Neural cell (in vitro differentiated cells): ENCODE results near the gene SPON1. TPM values are rescaled to one million over a fixed set of nuclear protein-coding genes. Genes with fewer than 3 reads are reported as not detected.

Experiments
- H2AFZ ChIP-seq: fragments of 200-600, 300-800 bp; sonication (generic), shearing (Covaris generic); 2 replicates; pipeline ENCODE4 v1.6.0; 2014; ENCODE audit warnings: low read depth, mild to moderate bottlenecking, antibody characterized with exemption, low read length, moderate library complexity
- H3F3A ChIP-seq: fragments of 200-600 bp; shearing (Covaris generic); 2 replicates; pipeline ENCODE4 v1.6.1; 2016; ENCODE audit warnings: mild to moderate bottlenecking, moderate library complexity, mixed read lengths, antibody characterized with exemption, low read length; ENCODE audit not compliant: insufficient read depth, poor library complexity, severe bottlenecking
- H3K27ac ChIP-seq: fragments of 200-600, 300-800 bp; sonication (generic), shearing (Covaris generic); 2 replicates; pipeline ENCODE4 v1.5.1; 2014; ENCODE audit warnings: mild to moderate bottlenecking, low read length, moderate library complexity
- H3K27me3 ChIP-seq: fragments of 300-800, 200-600 bp; sonication (generic), shearing (Covaris generic); 2 replicates; pipeline ENCODE4 v1.6.0; 2014; ENCODE audit warnings: mild to moderate bottlenecking, low read depth, low read length, moderate library complexity; ENCODE audit not compliant: insufficient read depth
- H3K36me3 ChIP-seq: fragments of 300-800, 200-600 bp; sonication (generic), shearing (Covaris generic); 2 replicates; pipeline ENCODE4 v1.5.1; 2014; ENCODE audit warnings: mild to moderate bottlenecking, antibody characterized with exemption, low read length, moderate library complexity; ENCODE audit not compliant: insufficient read depth
- H3K4me2 ChIP-seq: fragments of 300-800, 200-600 bp; sonication (generic), shearing (Covaris generic); 2 replicates; pipeline ENCODE4 v1.6.0; 2014; ENCODE audit warnings: mild to moderate bottlenecking, low read length
- H3K4me3 ChIP-seq: fragments of 300-800, 200-600 bp; sonication (generic), shearing (Covaris generic); 2 replicates; pipeline ENCODE4 v1.5.1; 2014; ENCODE audit warnings: mild to moderate bottlenecking, low read length, moderate library complexity
- H3K79me2 ChIP-seq: fragments of 200-600 bp; shearing (Covaris generic); replicated peaks from 2 replicates; pipeline ENCODE4 v1.6.0; 2014; ENCODE audit warnings: mild to moderate bottlenecking, low read length, moderate library complexity; ENCODE audit not compliant: insufficient read depth
- H3K9ac ChIP-seq: fragments of 300-800, 200-600 bp; sonication (generic), shearing (Covaris generic); 2 replicates; pipeline ENCODE4 v1.6.1; 2016; ENCODE audit warnings: mild to moderate bottlenecking, low read length, mixed read lengths
- H3K9me2 ChIP-seq: fragments of 200-600 bp; shearing (Covaris generic); 2 replicates; pipeline ENCODE4 v1.6.1; 2016; ENCODE audit warnings: mild to moderate bottlenecking, low read length, mixed read lengths; ENCODE audit not compliant: insufficient read depth
- H3K9me3 ChIP-seq: fragments of 200-600, 300-800 bp; sonication (generic), shearing (Covaris generic); 2 replicates; pipeline ENCODE4 v1.6.1; 2016; ENCODE audit warnings: mild to moderate bottlenecking, mixed run types, low read length, moderate library complexity, mixed read lengths
- H4K20me1 ChIP-seq: fragments of 200-600 bp; shearing (Covaris generic); 2 replicates; pipeline ENCODE4 v1.6.1; 2016; ENCODE audit warnings: mild to moderate bottlenecking, mixed run types; ENCODE audit not compliant: insufficient read depth
- EP300 ChIP-seq: fragments of 450-650 bp; conservative IDR thresholded peaks from 2 replicates; pipeline ENCODE4 v1.6.1; 2014; ENCODE audit warnings: antibody characterized with exemption, mild to moderate bottlenecking, moderate library complexity; ENCODE audit not compliant: poor library complexity, severe bottlenecking
- EZH2 ChIP-seq: fragments of 200-600, 300-800 bp; shearing (Covaris generic), sonication (generic); IDR thresholded peaks from 2 replicates; pipeline ENCODE4 v1.6.1; 2014; ENCODE audit warnings: antibody characterized with exemption, low read length, borderline replicate concordance, mild to moderate bottlenecking; ENCODE audit not compliant: insufficient read depth, poor library complexity, severe bottlenecking
- MXI1 ChIP-seq: fragments of 450-650 bp; conservative IDR thresholded peaks from 2 replicates; pipeline ENCODE4 v1.6.1; 2014; ENCODE audit warnings: antibody characterized with exemption, mild to moderate bottlenecking; ENCODE audit not compliant: poor library complexity, severe bottlenecking
- POLR2AphosphoS5 ChIP-seq: IDR thresholded peaks from 2 replicates; pipeline ENCODE4 v1.6.1; 2012
- RAD21 ChIP-seq: fragments of 450-650 bp; conservative IDR thresholded peaks from 2 replicates; pipeline ENCODE4 v1.6.1; 2014; ENCODE audit warnings: antibody characterized with exemption, mild to moderate bottlenecking, moderate library complexity
- SMC3 ChIP-seq: fragments of 450-650 bp; conservative IDR thresholded peaks from 2 replicates; pipeline ENCODE4 v1.6.1; 2014; ENCODE audit warnings: antibody characterized with exemption, mild to moderate bottlenecking, moderate library complexity; ENCODE audit not compliant: poor library complexity
- TAF1 ChIP-seq: IDR thresholded peaks from 2 replicates; pipeline ENCODE4 v1.6.1; 2012; ENCODE audit warnings: low read depth
- polyA plus RNA-seq: library from polyadenylated mRNA; depleted of rRNA; stranded (reverse); fragments of >200 nt; gene quantifications from 2 replicates; pipeline ENCODE4 v1.2.3, GENCODE V29; 2014
- TF ChIP-seq, protein P1 (sequence below): IDR thresholded peaks from 2 replicates; pipeline ENCODE4 v1.6.1; 2012; ENCODE audit warnings: borderline replicate concordance
- TF ChIP-seq, protein P2 (sequence below): fragments of 450-650 bp; IDR thresholded peaks from 2 replicates; pipeline ENCODE4 v1.5.1; 2014; ENCODE audit warnings: antibody characterized with exemption, mild to moderate bottlenecking, moderate library complexity; ENCODE audit not compliant: poor library complexity, severe bottlenecking

Gene SPON1
- polyA plus RNA-seq, 1 donor from 2014 or later = 0.66 TPM

DNA sequence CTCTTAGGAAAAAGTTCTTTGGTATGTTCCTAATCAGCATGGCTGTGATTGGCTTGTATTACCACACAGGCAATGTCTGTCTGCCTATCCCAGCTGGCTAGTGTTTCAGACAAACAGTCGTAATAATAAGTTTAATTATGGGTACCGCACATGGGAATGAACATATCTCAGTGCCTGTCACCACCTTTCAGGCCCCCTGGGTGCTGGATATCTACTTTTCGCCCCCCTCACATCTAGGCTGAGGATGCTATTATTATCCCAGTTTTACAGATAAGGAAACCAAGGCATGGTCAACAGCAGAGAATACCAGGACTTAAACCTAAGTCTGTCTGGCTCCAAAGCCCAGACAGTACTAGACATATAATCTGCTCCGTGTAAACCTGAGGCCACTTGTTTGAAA is 174.8 kb downstream of the SPON1 start:
- H3K4me3 ChIP-seq = no peak overlapping the region
- no peak overlapping the region for H3K9ac ChIP-seq
- no peaks in the 10 kb centered on the region for H3K9me2 ChIP-seq
- H3K36me3 ChIP-seq = no peaks in the 10 kb centered on the region
- H4K20me1 ChIP-seq = no peaks in the 10 kb centered on the region
- TF ChIP-seq EP300 (no peak), RAD21 (no peak), POLR2AphosphoS5 (no peak), EZH2 (no peak), SMC3 (no peak), MXI1 (no peak), TAF1 (no peak)
- TF ChIP-seq, protein P1, sequence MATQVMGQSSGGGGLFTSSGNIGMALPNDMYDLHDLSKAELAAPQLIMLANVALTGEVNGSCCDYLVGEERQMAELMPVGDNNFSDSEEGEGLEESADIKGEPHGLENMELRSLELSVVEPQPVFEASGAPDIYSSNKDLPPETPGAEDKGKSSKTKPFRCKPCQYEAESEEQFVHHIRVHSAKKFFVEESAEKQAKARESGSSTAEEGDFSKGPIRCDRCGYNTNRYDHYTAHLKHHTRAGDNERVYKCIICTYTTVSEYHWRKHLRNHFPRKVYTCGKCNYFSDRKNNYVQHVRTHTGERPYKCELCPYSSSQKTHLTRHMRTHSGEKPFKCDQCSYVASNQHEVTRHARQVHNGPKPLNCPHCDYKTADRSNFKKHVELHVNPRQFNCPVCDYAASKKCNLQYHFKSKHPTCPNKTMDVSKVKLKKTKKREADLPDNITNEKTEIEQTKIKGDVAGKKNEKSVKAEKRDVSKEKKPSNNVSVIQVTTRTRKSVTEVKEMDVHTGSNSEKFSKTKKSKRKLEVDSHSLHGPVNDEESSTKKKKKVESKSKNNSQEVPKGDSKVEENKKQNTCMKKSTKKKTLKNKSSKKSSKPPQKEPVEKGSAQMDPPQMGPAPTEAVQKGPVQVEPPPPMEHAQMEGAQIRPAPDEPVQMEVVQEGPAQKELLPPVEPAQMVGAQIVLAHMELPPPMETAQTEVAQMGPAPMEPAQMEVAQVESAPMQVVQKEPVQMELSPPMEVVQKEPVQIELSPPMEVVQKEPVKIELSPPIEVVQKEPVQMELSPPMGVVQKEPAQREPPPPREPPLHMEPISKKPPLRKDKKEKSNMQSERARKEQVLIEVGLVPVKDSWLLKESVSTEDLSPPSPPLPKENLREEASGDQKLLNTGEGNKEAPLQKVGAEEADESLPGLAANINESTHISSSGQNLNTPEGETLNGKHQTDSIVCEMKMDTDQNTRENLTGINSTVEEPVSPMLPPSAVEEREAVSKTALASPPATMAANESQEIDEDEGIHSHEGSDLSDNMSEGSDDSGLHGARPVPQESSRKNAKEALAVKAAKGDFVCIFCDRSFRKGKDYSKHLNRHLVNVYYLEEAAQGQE = no peak
- TF ChIP-seq, protein P2, sequence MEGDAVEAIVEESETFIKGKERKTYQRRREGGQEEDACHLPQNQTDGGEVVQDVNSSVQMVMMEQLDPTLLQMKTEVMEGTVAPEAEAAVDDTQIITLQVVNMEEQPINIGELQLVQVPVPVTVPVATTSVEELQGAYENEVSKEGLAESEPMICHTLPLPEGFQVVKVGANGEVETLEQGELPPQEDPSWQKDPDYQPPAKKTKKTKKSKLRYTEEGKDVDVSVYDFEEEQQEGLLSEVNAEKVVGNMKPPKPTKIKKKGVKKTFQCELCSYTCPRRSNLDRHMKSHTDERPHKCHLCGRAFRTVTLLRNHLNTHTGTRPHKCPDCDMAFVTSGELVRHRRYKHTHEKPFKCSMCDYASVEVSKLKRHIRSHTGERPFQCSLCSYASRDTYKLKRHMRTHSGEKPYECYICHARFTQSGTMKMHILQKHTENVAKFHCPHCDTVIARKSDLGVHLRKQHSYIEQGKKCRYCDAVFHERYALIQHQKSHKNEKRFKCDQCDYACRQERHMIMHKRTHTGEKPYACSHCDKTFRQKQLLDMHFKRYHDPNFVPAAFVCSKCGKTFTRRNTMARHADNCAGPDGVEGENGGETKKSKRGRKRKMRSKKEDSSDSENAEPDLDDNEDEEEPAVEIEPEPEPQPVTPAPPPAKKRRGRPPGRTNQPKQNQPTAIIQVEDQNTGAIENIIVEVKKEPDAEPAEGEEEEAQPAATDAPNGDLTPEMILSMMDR = no peak
- no peak overlapping the region for H3K4me2 ChIP-seq
- no peak overlapping the region for H2AFZ ChIP-seq
- H3K27me3 ChIP-seq = no peaks in the 10 kb centered on the region
- H3K27ac ChIP-seq = no peak overlapping the region
- no peaks in the 10 kb centered on the region for H3K79me2 ChIP-seq
- H3K9me3 ChIP-seq = no peaks in the 10 kb centered on the region
- H3F3A ChIP-seq = no peaks in the 10 kb centered on the region

GRCh38 chr11:14140991-14141390 is 178.5 kb downstream of the SPON1 start:
- Histone ChIP-seq H3K9me2 (no peaks in the 10 kb centered on the region), H3K4me2 (no peak overlapping the region), H3K4me3 (no peak overlapping the region), H3K27ac (no peak overlapping the region), H3K27me3 (no peaks in the 10 kb centered on the region), H4K20me1 (no peaks in the 10 kb centered on the region), H3K9ac (no peak overlapping the region), H2AFZ (no peak overlapping the region), H3K36me3 (no peaks in the 10 kb centered on the region), H3F3A (no peaks in the 10 kb centered on the region), H3K9me3 (no peaks in the 10 kb centered on the region), H3K79me2 (no peaks in the 10 kb centered on the region)
- TF ChIP-seq TAF1 (no peak), SMC3 (no peak), RAD21 (no peak), MXI1 (no peak)
- TF ChIP-seq, protein P2 = no peak
